RWPE1 (cell line): ENCODE measurements around the gene TRAFD1.
"Not testable (repeated sequence)": the region's sequence is repeated elsewhere in the genome, so short reads cannot be mapped to it uniquely, and the experiment has no call there.

Experiments used
- CTCF ChIA-PET: fragments of 350-600 bp; sonication (Branson Sonifier 250); formaldehyde crosslinking; extraction: SDS; loops from one replicate; lab custom pipeline; 2021; lab: Yijun Ruan, JAX
- POLR2A ChIA-PET: fragments of 400-600 bp; formaldehyde crosslinking; extraction: SDS; loops from one replicate; lab custom pipeline; 2020; ENCODE audit warnings: antibody characterized with exemption; ENCODE audit not compliant: low non-redundant PET; lab: Yijun Ruan, JAX
- DNase-seq: peaks from one replicate; pipeline ENCODE4 v3.0.0; 2012; ENCODE audit warnings: low spot score
- H3K27ac ChIP-seq: fragments of 450-650 bp; 2 replicates; pipeline ENCODE4 v1.5.1; 2017
- TF ChIP-seq, protein P1 (sequence below): fragments of 450-650 bp; conservative IDR thresholded peaks from 2 replicates; pipeline ENCODE4 v1.5.1; 2017; ENCODE audit warnings: low read depth, mild to moderate bottlenecking

TRAFD1 gene

DNA sequence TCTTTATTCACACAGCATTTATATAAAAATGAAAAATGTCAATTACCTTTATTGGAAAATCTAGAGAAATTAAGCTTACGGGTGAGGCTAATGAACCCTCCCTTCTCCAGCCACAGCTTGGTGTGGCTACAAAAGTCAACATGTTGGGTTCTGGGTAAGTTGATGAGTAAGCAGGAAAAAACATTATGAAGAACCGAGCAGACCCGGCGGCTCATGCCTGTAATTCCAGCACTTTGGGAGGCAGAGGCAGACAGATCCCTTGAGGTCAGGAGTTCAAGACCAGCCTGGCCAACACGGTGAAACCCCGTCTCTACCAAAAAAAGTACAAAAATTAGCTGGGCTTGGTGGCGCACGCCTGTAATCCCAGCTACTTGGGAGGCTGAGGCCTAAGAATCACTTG, 27.7 kb upstream of the TRAFD1 start:
- ChIA-PET POLR2A (interaction anchor here (0.6 to 0.7 kb wide), 2 partner anchors 8 to 11 kb away, joined by 3 to 8 read pairs; no protein-coding TSS in a partner anchor), CTCF (interaction anchor here (0.5 to 1.0 kb wide), 2 partner anchors 11 to 24 kb away, joined by 3 to 11 read pairs; no protein-coding TSS in a partner anchor)
- TF ChIP-seq, protein P1, sequence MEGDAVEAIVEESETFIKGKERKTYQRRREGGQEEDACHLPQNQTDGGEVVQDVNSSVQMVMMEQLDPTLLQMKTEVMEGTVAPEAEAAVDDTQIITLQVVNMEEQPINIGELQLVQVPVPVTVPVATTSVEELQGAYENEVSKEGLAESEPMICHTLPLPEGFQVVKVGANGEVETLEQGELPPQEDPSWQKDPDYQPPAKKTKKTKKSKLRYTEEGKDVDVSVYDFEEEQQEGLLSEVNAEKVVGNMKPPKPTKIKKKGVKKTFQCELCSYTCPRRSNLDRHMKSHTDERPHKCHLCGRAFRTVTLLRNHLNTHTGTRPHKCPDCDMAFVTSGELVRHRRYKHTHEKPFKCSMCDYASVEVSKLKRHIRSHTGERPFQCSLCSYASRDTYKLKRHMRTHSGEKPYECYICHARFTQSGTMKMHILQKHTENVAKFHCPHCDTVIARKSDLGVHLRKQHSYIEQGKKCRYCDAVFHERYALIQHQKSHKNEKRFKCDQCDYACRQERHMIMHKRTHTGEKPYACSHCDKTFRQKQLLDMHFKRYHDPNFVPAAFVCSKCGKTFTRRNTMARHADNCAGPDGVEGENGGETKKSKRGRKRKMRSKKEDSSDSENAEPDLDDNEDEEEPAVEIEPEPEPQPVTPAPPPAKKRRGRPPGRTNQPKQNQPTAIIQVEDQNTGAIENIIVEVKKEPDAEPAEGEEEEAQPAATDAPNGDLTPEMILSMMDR, result no peak
- peak overlapping the region; percentile 43 for H3K27ac ChIP-seq
- no peak for DNase-seq

- DNase-seq, CTCF ChIA-PET, POLR2A ChIA-PET: not testable (repeated sequence)
These were observed 24.9 kb upstream of the TRAFD1 start for GRCh38 chr12:112100500-112100899.

DNA sequence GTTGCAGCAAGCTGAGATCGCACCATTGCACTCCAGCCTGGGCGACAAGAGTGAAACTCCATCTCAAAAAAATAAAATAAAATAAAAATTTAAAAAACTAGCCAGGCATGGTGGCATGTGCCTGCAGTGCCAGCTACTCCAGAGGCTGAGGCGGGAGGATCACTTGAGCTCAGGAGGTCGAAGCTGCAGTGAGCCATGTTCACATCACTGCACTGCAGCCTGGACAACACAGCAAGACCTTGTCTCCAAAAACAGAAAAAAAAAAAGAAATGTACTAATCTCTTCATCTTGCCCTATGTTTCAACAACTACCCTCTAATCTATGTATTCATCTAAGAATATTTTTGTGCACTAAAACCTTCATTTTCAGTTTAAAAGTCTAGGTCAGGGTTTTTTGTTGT, 23.2 kb upstream of the TRAFD1 start:
- TF ChIP-seq, protein P1, result no peak
- ChIA-PET POLR2A (no interaction called here), CTCF (interaction anchor here (0.6 kb wide), 1 partner anchor 81 kb away, joined by 3 read pairs; no protein-coding TSS in a partner anchor)

More at GRCh38 chr12:112100500-112100899, 24.9 kb upstream of the TRAFD1 start:
- H3K27ac ChIP-seq, result not testable (repeated sequence)

DNA sequence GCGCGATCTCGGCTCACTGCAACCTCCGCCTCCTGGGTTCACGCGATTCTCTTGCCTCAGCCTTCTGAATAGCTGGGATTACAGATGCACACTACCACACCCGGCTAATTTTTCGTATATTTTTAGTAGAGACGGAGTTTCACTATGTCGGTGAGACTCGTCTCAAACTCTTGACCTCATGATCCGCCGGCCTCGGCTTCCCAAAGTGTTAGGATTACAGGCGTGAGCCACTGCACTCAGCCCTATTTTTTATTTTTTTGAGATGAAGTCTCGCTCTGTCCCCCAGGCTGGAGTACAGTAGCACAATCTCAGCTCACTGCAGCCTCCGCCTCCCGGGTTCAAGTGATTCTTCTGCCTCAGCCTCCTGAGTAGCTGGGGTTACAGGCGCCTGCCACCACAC, 22.6 kb upstream of the TRAFD1 start:
- H3K27ac ChIP-seq, DNase-seq, POLR2A ChIA-PET: not testable (repeated sequence)
- CTCF ChIA-PET, result interaction anchor here (0.6 kb wide), 1 partner anchor 82 kb away, joined by 3 read pairs; no protein-coding TSS in a partner anchor

More for the DNA sequence above, 23.2 kb upstream of the TRAFD1 start:
- H3K27ac ChIP-seq, result no peak overlapping the region
- DNase-seq, result no peak

DNA sequence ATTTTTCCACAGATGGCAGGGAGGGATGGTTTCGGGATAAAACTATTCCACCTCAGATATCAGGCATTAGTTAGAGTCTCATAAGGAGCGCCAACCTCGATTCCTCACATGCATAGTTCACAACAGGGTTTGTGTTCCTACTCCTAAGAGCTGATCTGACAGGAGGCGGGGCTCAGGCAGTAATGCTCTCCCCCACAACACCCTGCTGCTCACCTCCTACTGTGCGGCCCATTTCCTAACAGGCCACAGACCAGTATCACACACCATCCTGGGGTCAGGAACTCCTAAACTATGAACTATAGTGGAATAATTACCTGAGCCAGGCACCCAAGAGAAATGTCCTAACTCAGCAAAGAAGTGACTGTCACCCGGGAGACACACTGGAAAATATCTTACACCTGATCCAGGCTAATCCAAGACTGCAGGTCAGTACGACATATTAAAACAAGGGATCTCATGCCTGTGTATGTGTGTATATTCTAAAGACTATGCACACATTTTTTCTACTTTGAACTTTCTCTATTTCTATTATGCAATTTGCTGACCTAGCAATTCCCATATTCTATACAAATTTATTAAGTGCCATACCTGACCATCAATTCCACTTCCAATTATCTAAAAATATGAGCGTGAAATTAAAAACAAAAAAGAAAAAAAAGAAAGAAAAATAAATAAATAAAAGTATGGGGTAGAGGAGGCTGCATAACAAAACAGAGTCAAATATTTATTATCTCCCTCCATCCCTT, 21.4 kb upstream of the TRAFD1 start:
- ChIA-PET CTCF (no interaction called here), POLR2A (no interaction called here)
- DNase-seq, result no peak
- TF ChIP-seq, protein P1, result no peak
- no peak overlapping the region for H3K27ac ChIP-seq

GRCh38 chr12:112105891-112106290, 19.5 kb upstream of the TRAFD1 start:
- ChIA-PET POLR2A (no interaction called here), CTCF (interaction anchor here (0.6 kb wide), 1 partner anchor 230 kb away, joined by 3 read pairs; no protein-coding TSS in a partner anchor)
- TF ChIP-seq, protein P1, result no peak
- DNase-seq, result no peak
- no peak overlapping the region for H3K27ac ChIP-seq

GRCh38 chr12:112107306-112108201, 17.8 kb upstream of the TRAFD1 start:
- no peak for DNase-seq
- ChIA-PET POLR2A (interaction anchor here (0.6 to 1.3 kb wide), 3 partner anchors 28 to 383 kb away, joined by 3 to 5 read pairs (median 3); partner anchors contain the start of genes ERP29 and TMEM116), CTCF (no interaction called here)
- H3K27ac ChIP-seq, result peak overlapping the region; percentile 94
- TF ChIP-seq, protein P1, result no peak
